Activated CD4-positive, alpha-beta T cell treated with anti-CD3 and anti-CD28 coated beads, Interleukin-2, amount 50 U/mL, for 16 hours (primary cell): Measurements from ENCODE around the gene RTP5.
"Not testable (repeated sequence)": the region's sequence is repeated elsewhere in the genome, so short reads cannot be mapped to it uniquely, and the experiment has no call there.

ENCODE experiments used
- DNase-seq: peaks from one replicate; pipeline ENCODE4 v3.0.0-alpha.2; 2020

Gene RTP5

DNA sequence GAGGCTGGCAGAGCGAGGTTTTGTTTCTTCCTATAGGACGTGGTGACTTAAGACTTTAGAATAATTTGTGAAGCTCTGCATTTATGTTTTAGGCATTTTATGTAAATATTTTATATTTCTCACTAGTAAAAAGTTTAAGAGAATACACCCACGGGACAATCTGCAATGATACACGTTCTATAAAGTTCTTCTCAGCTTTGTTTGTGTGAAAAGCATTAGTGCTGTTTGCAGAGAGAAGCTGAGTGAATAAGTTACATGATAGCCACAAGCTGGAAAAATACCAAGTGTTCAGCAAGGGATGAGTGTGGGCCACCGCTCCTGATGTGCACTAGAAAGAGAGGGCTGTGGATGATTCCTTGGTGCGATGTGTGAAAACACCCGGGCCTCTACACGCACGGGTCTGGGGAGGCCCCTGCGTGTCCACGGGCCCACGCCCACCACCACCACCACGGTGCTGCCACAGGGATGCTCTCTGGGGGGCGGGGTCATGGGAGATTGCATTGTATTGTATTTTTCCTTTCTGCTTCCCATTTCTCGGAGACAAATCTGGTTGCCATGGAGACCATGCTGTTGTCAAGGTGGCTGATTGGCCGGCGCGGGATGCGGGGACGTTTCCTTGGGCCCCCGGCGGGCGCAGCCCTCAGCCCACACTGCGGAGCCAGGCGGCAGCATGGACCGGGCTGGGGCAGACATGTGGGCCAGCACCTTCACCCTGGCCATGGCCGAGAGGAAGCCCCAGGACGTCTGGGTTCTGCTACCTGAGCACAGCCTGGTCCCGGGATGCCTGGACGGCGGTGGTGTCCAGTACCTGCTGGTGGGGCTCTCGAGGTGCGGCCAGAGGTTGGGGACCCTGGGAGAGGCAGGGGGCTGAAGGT is at the start of gene RTP5:
RTP5 (plus strand) TSS at position 643 of the 875 bp plus-strand sequence; CDS start at position 671, 28 bp downstream.
- DNase-seq, result no peak

DNA sequence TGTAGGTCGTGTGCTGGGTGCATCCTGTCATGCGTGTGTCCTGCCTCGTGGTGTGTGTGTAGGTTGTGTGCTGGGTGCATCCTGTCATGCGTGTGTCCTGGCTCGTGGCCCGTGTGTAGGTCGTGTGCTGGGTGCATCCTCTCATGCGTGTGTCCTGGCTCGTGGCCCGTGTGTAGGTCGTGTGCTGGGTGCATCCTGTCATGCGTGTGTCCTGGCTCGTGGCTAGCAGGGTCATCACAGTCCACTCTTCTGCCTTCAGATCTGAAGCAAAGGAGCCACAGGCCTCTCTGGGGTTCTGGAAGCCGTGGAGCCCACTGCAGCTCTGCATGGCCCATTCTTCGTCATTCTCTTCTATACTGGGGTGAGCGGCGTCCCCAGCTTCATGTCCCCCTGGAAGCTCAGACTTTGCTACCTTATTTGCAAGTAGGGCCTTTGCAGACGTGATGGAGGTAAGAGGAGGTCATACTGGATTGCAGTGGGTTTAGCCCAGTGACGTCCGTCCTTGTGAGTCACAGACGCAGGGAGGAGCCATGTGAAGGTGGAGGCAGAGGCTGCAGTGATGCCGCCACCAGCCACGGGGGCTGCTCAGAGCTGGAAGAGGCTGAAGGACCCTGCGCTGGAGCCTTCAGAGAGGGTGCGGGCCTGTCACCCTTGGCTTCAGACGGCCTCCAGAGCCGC is 49.4 kb upstream of the RTP5 start:
- DNase-seq, result not testable (repeated sequence)

DNA sequence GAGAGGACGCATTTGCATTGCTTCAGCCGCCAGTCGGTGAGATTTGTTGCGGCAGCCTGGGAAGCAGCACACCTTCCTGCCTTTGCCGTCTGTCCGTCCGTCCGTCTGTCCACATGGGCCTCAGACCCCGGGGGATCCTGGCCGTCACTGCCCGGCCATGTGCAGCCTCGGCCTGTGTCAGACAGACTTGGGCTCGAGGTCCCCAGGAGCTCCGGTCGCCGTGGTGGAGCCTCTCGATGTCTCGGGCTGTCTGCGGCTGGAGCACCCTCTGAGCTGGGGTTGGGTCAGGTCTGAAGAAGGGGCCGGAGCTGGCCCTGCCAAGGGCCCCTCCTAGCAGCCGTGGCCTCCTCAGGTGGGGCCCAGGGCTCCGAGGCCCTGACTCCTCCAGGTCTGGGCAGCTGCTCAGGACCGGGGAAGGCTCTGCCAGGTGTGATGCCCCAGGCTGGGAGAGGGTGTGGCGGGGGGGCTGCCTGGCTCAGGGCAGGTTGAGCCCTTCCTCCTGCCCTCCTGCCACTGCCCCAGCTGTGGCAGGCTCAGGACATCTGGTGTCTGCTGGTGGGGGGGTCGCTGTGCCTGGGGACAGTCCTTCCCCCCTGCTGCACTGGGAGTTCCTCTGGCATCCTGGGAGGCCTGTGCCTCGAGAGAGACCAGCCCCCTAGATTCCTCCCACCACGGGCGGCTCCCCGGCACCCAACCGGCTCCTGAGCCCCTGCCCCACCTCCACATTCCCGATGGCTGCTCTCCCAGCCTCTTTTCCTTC is 48.7 kb upstream of the RTP5 start:
- DNase-seq, result no peak

DNA sequence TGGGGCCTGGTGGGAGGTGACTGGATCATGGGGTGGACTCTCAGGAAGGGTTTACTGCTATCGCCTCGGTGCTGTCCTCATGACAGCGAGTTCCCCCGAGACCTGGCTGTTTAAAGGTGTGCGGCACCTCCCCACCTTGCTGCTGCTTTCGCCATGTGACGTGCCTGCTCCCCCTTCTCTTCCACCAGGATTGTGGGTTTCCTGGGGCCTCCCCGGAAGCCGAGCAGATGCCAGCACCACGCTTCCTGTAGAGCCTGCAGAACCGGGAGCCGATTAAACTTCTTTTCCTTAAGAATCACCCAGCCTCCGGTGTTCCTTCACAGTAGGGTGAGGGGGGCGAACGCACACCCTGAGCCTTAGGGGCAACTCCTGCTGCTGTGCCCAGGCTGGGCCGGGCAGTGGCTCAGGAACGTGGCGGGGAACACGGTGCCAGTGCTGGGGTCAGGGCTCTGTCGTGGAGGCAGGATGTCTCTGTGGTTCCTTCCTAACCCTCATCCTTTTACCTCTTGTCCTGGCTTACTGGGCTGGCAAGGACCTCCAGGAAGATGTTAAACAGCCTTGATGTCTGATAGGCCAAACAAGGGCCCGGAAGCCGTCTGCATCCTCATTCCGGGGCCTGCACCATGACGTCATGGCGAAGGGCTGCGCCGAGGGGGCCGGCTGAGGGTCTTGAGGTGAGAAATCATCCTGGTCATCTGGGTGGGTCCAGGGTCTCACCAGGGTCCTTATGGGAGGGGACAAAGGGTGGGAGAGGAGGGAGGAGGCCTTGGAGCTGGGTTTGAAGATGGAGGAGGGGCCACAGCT is 47.9 kb upstream of the RTP5 start:
- DNase-seq, result no peak

DNA sequence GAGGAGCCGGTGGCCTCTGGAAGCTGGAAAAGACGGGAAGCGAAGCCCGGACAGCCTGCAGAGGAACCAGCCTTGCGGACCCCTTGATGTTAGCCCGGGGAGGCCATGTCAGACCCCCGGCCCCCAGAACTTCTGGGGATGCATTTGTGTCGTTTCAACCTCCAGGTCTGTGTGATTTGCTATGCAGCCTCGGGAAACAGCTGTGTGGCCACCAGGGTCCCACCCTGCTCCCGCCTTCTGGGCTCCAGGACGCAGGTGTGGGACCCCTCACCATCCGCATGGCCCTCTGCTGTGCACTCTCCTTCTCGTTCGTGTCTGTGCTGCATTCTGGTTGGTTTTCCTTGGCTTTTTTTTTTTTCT is 47.3 kb upstream of the RTP5 start:
- DNase-seq, result no peak

DNA sequence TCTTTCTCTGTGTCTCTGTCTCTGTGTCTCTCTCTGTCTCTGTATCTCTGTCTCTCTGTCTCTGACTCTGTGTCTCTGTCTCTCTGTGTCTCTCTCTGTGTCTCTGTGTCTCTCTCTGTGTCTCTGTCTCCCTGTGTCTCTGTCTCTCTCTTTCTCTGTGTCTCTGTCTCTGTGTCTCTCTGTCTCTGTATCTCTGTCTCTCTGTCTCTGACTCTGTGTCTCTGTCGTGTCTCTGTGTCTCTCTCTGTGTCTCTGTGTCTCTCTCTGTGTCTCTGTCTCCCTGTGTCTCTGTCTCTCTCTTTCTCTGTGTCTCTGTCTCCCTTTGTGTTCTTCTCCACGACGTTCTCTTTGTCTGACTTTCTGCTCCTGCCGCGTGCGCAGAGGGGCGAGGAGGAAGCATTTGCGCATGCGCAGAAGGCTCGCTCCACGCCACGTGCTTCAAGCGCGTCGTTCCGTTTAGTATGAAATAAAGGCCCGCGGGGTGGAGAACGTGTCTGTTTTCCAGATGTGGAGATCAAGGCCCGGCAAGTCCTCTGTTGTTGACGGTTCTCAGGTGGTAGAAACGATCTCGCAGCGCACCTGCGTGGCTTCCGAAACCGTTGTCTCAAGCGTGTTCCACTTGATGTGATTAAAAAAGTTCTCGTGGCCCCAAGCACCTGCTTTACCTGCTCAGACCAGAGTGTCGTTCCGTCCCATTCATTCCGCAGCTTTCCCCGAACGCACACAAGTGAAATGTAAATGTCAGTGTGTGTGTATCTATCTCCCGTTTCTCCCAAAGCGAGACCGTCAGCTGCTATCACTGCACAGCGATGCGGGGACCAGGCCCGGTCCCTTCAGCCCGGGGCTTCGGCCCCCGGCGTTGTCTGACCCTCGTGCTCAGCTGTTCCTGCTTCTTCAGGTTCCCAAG is 45.7 kb upstream of the RTP5 start:
- DNase-seq, result not testable (repeated sequence)

DNA sequence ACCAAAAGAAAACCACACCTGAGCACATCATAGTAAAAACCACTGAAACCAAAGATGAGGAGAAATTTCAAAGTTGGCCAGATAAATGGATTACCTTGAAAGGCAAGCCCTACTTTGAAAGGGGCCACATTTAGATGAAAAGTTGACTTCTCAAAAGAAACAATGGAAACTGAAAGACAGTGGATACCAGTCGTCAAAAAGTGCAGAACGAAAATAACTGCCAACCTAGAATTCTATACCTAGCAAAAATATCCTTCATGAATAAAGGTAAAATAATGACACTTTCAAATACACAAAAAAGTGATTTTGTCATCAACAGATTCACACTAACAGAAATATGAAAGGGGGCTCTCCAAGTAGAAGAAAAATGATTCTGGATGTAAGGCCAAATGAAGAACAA is 42.1 kb upstream of the RTP5 start:
- DNase-seq, result no peak

DNA sequence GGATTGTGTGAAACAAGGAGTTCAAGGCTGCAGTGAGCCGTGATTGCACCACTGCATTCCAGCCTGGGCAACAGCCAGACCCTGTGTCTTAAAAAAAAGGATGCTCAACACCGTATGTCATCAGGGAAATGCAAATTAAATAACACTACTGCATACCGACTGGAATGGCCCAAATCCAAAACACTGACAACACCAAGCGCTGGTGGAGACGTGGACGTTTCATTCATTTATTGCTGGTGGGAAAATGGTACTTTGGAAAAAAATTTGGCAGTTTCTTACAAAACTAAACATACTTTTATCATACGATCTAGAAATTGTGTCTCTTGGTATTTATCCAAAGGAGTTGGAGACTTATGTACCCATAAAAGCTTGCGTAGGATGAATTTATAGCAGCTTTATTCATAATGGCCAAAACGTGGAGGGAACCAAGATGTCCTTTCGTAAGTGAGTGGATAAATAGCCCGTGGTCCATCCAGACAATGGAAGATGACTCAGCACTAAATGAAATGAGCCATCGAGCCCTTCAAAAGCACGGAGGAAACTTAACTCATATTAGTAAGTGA is 36.3 kb upstream of the RTP5 start:
- no peak for DNase-seq

DNA sequence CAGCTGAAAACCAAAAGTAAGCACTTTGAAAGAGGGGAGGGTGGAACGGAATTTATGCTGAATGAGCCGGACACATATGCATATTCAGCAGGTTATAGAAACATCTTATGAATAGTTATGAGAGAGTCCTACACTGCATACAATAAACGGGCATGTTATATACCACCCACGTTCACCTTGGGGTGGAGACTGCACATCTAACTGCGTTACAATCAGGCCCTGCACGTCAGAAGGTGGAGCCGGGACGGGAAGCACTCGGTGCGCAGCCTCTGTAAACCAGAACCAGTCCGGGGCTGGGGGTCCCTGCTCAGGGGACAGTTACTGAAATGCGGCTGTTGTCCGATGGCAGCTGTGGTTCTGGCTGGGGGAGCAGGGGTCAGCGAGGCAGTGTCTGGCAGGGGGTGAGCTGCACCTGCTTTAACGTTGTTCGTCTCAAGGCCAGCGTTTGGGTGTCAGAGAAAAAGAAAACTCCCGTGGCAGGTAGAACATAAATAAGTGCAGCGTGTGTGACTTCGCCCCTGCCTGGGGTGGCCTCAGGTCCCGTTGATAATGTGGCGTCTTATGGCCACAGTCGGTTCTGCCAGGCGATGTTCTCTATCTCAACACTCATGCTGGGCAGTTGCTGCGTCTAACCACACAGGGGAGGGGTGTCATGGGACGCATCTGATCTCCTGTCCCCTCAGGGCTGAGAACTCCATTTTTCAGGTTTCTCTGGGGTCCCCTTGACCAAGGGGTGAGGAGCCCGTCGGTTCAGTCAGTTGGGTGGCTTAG is 35.6 kb upstream of the RTP5 start:
- not testable (repeated sequence) for DNase-seq

DNA sequence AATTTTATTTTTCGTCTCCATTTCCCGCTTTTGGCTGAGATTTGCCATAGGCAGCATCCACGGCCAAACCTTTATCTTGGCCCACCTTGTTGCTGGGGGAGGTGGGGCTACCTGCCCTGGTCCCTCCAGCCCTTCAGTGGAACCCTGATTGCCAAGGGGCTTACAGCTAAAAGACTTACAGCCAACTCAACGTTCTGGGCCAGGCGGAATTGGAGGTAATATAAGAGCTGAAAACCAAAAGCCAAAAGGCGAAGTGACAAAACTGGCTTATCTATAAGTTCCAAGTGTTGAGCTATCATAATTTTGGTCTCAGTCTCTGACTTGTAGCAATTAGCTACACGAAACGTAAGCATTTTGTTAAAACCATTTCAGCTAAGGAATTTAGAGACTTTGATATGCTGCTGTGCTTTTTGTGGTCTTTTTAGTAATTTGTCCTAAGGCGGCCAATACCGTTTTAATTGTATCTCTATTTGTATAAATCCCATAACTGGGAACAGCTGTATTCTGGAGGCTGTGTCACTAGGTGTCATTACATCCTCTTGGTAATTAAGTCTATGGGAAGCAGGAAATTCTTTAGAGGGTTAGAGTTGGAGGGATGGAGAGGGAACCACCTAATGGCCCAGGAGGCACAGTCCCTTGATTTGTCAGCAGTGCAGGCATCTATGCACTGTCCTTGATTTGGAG is 34.9 kb upstream of the RTP5 start:
- DNase-seq, result no peak

DNA sequence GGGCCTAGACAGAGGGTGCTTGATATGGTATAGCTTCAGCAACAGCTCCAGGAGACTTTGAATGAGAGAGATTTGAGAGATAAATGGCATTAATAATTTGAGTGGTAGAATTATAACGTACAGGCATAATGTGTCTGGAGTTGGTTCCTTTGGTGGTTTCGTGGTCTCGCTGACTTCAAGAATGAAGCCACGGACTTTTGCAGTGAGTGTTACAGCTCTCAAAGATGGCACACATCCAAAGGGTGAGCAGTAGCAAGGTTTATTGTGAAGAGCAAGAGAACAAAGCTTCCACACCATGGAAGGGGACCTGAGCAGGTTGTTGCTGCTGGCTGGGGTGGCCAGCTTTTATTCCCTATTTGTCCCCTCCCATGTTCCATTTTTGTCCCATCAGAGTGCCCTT is 33.9 kb upstream of the RTP5 start:
- no peak for DNase-seq

DNA sequence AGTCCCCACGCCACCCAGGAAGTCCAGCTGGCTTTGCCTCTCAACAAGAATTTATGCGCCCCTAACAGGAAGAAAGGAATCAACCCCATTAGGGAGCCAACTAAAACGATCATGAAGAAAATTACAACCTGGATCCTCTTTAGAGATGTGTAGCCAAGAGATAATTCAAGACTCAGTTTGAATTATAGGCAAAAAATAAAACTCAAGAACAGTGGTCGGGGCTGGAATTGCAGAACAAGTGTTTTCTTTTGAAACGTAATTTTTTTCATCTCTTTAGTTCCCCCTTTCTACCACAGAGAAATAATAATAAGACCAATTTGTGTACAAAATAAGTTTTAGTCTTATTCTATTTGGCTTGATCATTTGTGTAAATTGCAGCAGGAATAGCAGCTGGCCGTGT is 33.2 kb upstream of the RTP5 start:
- DNase-seq, result no peak

DNA sequence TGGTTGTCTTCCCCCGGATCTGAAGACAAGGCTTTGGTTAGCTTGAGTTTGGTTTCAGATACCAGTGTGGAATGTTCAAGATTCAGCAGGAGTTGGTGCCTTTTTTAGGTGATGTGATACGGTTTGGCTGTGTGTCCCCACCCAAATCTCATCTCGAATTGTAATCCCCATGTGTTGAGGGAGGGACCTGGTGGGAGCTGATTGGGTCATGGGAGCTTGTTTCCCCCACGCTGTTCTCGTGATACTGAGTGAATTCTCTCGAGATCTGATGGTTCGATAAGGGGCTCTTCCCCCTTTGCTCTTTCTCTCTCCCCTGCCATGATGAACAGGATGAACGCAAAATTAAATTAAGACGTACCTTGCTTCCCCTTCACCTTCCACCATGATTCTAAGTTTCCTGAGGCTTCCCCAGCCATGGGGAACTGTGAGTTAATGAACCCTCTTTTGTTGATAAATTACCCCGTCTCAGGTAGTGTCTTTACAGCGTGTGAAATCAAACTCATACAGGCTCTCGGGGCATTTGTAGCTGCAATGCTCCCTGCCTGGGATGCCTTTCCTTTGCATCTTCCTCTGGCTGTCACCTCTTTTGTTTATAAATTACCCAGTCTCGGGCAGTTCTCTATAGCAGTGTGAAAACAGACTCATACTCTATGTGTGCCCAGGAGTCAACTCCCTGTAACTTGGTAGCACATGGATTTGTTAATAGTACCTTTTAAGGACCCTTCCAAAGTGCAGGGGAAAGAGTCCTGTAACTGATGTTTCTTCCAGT is 32.1 kb upstream of the RTP5 start:
- no peak for DNase-seq

DNA sequence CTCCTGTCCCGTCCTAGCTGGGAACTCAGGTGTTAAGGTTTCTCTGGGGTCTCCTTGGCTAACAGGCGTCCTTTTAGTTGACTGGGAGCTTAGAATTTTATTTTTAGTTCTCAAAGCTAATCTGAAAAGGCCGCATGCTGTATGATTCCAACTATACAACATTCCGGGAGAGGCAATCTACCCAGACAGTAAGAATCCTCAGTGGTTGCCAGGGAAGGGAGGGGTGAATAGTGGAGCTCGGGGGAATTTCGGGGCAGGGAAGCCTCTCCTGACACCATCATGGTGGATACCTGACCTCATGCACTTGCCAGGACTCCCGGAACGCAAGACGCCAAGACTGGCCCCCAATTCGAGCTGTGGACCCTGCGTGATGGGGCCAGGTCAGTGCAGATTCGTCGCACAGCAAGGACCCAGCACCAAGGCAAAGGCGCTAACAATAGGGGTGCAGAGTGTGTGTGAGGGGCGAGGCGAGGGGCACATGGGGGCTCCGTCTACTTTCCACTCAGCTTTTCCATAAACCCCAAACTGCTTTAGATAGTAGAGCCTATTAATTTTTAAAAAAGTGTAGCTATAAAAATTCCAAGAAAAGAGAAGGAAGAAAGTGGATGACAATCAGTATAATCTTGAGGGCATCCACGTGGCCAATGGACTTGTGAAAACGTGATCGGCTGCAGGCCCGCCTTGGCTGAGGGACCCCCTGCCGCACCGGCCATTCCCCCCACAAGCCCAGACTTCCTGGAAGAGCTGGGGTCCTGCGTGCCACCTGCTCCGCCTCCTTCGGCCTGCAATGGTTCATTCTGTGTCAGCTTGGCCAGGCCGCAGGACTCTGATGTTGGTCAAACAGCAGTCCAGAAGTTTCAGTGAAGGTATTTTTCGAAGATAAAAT is 28.1 kb upstream of the RTP5 start:
- DNase-seq, result no peak

DNA sequence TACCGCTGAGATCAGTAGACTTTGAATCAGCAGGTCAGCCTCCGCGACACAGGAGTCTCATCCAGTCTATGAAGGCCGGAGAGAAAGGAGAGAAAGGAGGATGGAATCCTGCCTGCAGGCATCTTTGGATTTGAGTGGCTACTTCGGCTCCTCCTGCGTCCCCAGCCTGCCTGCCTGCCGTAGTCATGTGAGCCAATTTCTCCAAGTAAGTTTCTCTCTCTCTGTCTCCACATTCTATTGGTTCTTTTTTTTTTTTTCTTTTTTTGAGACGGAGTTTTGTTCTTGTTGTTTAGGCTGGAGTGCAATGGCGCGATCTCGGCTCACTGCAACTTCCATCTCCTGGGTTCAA is 27.5 kb upstream of the RTP5 start:
- DNase-seq, result no peak

DNA sequence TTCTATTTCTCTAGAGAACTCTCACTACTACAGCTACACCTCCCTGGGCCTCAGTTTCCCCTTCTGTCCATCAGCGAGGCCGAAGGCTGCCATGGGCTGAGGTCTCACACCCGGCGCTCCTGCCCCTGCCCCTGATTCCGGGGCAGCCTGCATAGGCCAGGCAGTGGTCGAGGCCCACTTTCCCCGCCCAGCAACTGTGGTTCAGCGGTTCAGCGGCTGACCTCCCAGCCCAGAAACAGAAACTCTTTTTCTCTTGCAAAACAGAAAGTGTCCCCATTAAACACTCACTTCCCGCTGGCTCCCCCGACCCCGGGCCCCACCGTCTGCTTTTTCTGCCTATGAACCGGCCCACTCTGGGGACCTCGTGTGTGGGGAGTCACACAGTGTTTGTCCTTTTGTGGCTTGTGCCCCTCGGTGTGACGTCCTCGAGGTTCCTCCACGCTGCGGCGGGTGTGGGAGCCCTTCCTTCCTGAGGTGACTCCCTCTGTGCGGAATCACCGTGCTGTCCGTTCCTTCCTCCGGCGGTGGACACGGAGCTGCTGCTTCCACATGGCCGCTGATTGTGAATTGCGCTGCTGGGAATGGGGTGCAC is 26.8 kb upstream of the RTP5 start:
- peak; percentile 32 for DNase-seq

DNA sequence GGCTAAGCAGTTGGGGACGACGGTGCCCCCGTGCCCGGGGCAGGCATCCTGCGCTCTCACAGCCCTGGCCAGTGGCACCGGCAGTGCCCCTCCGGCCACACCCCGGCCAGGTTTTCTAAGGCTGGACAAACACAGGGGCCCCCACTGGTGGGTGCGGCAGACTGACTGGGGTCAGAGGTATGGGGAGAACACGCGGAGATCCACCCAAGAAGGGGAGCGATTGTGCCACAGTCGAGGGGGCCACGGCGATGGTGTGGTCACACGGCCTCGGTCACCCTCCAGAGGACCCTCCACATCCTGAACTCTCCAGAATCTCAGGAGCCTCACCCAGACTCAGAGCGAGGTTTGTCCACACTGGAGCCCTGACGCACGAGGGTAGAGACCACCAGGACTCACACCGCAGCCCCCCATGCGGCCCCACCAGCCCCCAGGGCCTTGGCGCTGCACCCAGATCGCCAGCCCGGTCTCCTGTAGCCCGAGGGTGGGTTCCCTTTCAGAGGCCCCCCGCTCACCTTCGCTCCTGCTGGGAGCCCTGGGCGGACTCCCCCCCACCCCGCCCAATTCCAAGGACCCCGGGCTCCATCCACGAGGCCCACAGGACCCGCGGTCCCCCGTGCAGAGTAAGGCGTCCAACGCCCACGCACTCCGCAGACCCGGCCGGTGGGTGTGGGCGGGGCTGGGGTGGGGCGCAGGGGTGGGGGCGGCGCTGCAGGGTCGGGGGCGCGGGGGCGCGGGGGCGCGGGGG is 26.0 kb upstream of the RTP5 start:
- no peak for DNase-seq
